HG02798 (cell line): ENCODE measurements around the gene COL23A1.

Experiments used
- ATAC-seq: cut with Tn5 transposase; IDR thresholded peaks from one replicate; pipeline ENCODE4 v1.9.1; 2021; ENCODE audit warnings: mild to moderate bottlenecking; ENCODE audit not compliant: unreplicated experiment, poor library complexity

COL23A1 gene

DNA sequence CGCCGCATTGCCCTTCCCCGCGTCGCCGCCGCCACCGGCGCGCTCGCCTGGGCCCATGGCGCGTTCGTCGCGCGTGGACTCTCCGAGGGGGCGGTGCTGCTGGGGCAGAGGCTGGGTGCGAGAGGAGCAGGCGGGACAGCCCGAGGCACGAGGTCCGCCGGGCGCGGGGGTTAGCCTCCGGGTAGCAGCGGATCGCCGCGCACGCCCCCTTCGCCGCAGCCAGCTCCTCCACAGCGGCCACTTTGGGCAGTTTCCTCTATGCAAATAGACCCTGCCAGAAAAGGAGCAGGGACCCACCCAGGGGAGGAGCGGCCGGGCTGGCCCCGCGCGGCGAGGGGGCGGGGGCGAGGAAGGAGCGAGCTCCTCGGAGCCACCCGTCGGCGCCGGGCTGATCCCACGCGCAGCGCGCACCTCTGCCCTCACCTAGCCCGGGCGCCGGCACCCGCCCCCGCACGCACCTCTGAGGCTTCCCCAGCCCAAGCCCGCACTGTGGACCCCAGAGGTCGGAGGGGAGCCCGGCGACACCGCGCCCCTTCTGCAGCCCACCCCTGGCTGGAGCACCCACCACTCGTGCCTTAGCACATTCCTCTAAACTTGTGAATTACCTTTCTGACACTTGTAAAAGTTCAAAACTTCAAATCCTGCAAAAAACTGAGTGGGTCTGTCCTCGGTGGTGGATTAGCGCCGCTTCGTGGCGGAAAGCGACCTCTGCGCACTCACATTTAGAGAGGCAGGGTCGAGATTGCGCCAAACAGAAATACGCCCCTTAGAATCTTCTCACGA lies at the start of gene COL23A1:
TSS of gene COL23A1 (minus strand) at position 253 of the 783 bp plus-strand sequence.
- ATAC-seq = no peak

DNA sequence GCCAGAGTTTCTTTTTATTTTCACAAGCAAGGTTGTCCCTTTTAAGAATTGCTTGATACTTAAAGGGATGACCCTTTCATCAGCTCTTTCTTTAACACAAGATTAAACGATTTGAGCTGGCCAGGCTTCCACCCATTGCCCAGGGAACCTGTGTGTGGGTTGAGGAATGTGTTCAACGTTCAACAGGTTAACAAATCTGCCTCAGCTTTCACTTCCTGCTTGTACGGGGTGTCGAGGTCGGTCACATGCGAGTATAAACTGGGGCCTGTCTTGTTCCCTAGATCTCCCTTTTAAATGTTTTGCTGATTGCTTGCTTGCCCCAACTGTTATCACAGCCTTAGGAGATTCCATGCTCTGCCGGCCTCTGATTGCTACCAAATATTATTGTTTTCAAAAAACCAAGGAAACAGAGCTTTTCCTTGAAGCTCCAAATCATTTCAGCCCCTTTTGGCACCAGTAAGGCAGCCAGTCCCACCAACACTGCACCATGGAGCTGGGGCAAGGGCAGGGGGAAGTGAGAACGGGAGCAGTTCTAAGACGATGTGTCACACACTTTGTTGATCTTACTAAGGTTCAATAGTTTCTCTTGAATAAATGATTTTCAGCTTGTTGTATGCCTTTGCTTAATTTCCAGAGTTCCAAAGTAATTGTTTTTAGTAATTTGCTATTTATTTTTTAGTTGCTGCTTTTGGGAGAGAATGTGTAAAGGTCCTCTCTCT lies 47.3 kb upstream of the COL23A1 start:
- no peak for ATAC-seq

DNA sequence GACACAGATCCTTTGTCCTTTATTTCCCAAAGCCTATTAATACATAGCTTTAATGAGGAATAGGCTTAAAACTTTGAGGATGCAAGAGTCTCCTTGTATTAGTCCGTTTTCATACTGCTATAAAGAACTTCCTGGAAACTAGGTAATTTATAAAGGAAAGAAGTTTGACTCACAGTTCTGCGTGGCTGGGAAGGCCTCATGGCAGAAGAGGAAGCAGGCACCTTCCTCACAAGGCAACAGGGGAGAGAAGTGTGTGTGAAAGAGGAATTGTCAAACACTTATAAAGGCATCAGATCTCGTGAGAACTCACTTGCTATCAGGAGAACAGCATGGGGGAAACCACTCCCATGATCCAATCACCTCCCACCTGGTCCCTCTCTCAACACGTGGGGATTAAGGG lies 42.1 kb upstream of the COL23A1 start:
- ATAC-seq = no peak

DNA sequence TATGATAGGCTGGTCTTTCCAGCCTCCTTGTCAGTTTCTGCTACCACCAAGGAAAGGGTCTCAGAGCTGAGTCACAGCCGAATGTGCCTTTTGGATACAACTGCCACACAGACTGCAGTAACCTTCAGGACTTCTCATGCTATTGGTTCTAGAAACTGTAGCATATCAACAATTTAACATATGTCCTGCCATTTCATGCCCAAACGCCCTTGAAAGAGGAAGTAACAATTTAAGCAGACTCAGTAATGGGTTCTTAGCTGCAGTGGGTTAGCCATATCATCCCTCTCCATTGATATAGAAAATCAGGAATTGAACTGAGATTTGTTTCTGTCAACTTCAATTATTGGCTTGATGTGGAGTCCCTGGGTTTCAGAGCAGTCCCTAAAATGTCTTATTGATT lies 40.8 kb upstream of the COL23A1 start:
- ATAC-seq = no peak

DNA sequence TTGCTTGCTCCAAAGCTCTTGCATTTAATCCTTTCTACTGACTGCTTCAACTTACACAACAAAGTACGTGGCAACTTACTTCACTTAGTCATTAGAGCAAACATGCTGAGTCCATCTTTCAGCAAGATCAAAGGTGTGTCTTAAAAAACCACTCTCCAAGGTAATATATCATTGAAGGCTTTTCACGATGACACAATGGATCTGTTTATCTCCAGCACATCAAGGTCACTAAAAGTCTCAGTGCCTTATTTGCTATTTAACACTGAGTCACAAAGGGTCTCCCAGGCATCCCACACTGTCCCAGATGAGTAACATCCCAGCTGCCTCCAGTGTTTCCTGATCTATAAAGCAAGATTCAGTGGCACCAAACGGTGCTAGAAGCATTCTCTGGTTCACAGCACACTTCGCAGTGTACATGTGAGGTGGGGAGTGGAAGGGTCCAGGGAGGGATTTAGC lies 40.3 kb upstream of the COL23A1 start:
- ATAC-seq = no peak

DNA sequence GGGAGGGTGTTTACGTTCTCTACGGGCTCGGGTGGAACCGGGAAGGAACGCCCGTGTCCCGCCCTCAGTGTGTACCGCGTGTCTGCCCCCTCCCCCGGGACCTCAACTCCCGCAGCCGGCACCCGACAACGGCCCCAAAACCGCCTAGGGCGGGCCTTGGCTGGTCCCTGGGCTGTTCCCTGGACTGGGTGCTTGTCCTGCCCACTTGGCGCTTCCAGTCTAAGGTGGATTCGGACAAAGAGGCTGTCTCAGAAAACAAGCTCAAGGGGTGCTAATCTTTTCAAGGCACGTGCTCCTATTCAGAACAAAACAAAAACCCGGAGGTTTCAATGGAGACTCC lies 37.0 kb upstream of the COL23A1 start:
- ATAC-seq = no peak

DNA sequence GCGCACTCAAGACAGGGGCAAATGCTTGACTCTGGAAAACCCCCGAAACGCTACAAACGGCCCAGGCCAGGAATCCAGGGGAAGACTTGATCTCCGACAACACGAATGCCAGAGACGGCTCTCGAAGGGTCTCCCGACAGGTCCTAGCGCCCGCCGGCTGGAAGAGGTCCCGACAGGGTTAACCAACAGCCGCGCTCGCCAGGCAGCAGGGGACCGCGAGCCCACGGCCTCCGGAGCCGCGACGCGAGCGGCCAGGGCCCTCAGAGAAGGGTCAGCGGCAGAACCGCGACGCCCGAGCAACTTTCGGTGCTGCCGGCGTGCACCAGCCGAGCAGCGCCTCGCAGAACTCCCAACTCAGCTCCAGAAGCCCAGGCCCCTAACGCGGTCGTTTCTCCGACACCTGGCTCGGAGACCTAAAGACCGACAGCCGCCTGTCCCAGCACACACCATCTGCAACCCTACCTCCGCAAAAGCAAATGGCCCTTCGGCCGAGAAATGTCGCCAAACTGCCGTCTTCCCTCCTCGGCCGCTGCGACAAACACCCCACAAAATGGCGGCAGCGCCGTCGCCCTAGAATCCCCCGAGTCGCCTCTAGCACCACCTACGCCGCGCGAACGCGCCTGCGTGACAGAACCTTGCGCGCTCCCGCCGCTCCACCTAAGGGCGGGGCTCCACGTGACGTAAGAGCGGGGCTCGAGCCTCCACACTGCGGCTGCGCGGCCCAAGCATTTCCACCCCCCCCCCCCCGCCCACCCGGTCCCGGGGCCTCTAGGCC lies 36.5 kb upstream of the COL23A1 start, which contains the start of gene CLK4:
TSS of gene CLK4 (minus strand) at position 567 of the 775 bp plus-strand sequence. CDS start 3,634 bp downstream, outside the sequence.
- ATAC-seq = peak; percentile 90

DNA sequence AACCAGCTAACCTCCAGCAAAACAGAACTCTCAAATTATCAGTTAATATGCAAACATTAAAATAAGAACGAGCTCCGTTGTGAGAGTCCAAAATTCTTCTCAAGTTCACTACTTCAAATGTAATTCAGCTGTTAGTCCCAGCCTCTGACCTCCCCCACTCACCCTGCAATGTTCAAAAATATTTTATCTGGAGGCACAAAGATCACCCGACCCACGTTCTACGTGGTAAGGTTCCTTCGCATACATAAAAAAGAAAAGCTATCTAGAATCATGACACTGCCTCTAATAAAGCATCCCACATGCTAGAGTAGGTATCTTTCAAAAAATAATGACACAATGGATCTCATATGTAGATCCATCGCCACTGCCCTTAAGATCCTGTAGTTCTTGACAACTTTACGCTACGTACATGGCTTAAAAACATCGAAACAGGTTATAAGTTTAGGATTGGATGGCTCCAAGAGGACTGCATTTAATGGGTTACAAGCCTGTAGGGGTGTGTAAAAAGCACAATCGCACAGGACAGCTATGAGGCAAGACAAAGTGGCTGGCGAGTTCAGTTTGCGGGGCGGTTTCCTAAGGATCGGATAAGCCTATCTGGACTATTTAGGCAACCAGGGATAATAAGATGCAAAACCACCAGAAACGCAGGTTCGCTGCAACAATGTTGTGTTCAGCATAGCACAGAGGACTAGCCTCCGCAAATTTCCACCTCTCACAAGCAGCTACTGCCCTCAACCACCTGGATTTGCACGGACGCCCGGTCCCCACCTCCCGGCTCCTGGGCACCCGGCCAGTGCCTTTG lies 35.7 kb upstream of the COL23A1 start:
- ATAC-seq = peak; percentile 10

DNA sequence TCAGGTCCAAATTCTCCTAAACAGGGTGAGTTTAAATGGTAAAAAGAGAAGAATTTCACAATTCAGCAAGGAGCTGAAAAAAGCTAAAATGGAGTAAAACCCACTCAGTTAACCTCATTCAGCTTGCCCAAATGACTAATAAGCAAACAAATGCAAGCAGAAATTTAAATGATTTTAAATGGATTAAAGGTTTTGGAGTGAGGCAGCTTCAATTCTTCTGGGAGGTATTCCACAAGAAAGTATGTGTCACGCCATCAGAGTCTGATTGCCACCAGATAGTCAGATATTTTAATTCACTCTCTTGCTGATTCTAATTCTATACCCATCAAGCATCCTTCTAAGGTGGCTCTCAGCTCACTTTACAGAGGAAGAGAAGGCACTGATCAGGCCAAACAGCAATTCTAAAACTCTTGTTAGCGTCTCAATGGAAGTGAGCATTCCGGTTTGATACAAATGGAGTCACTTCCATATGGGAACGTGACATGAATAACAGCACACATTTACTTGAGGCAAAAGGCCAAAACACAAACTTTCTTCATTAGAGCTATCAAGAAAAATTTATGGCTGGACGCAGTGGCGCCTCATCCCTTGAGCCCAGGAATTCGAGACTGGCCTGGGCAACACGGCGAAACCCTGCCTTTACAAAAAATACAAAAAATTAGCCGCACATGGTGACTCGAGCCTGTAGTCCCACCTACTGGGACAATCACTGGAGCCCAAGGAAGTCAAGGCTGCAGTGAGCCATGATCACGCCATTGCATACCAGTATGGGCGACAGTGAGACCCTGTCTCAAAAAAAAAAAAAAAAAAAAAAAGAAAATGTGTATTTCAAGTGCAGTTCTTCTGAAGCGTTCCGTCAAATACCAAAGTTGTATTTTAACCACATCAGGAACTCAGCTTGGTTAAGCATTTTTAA lies 34.7 kb upstream of the COL23A1 start:
- ATAC-seq = no peak

DNA sequence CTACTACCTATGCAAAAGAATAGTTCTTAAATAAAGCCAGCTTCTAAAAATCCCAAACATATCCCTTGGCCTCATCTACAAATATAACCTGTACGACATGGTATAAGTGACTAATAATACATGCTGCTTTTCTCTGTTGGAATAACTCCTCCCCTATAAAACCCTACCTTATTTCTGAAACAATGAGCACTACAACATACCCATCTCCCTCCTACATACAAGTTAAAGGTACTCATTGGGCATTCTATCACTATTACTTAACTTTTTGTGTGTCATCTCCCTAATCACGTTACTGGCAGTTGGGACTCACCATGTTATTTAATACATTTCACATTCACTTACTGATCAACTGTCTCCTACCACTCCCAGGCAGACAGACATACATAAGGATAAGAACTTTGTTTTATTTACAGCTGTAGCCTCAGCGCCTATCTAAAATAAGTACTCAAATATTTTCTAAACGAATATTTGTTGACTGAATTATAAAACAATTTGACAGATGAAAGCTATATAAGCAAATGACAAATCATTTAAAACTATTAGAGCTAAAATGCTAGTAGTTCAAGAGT lies 32.6 kb upstream of the COL23A1 start:
- no peak for ATAC-seq

DNA sequence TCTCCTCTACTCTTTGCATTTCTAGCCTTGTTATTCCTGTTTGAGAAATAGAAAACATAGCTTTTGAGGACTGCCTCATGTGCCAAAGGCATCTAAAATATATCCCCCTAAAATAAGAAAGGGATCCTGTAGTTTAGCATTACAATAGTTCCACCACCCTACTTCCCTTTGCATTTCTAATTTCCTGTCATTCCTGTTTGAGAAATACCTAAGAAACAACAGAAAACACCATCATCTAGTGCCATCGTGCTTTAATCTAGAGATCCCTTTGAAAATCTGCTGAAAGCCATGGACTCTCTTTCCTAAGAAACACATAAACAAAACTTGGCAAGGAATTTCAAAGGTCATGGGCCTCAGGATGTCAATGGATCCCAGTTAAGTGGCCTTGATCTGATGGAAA lies 29.2 kb upstream of the COL23A1 start:
- no peak for ATAC-seq

DNA sequence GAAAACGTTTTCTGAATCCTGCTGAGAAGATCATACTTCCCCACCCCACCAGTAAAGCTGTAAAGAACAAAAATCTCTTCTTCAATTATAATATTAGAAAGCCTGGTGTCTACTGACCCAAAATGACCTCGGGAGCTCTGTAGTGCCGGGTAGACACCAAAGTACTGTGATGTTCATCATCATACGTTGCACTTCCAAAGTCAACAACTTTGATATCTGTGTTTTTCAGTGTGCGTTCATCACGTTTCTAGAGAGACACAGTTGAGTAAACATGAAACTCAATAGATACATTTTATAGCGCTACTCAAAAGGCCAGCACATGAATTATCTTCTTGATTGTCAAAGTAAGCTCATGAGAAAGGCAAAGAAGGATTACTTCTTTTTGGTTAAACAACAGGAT lies 22.1 kb upstream of the COL23A1 start:
- ATAC-seq = no peak

DNA sequence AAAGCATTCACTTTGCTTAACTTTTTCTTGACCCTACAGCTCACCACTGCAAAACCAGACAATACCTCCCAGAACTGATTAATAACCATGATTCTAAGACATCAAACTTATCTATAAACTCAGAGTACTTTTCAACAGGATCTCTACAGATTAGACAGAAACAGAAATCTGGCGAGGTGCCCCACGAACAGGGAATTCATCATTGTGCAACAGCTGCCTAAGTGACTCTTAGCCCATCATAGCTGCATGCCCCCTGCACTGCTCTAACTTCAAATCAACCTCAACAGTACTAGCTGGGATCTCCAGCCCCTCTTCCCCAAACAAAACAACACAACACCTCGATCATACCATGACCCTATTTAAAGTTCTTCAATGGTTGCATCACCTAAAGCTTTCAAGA lies 16.1 kb upstream of the COL23A1 start:
- no peak for ATAC-seq

DNA sequence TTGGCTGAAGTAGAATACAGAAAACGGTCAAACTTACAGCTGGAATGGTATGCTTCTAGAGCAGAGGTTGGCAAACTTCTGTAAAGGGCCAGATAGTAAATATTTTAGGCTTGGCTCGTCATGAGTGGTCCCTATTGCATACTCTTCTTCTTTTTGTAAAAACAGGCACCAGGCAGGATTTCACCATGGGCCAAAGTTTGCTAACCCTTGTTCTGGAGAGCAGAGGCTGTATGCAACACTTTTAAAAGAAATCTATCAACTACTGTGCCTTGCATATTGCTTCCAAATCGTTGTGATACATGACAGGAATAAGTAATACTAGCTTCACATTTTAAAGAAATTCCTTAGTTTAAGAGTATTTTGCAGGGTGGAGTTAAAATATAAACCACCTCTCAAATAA lies 15.6 kb upstream of the COL23A1 start:
- ATAC-seq = no peak

DNA sequence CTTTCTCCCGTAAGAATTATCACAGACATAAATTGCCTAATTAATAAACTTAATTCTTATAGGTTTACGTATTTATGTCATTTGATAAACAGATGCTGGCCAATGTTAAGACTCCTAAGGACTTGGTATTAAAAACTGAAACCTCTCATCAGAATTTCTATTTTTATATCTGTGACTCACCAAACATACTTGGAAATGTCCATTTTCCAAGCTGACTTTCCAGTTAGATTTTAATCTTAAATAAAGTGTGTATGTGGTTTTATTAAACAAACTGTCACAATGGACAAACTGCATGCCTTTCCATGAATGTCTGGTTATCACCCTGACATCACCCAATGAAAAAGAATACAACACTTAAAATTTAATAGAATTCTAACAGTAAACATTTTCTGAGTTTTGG lies 12.6 kb upstream of the COL23A1 start:
- ATAC-seq = no peak

DNA sequence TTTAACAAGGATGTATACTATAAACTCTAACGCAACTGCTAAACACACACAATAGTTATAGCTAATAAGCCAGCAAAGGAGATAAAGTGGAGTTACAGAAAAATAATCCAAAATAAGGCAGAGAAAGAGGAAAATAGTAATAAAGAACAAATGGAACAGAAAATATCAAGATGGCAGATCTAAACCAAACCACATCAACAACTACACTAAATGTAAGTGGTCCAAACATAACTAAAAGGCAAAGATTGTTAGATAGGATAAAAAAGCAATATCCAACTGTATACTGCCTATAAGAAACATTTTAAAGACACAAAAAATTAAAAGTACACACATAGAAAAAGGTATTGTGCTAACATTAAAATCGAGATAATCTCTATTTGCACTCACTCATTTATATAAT lies 5.6 kb upstream of the COL23A1 start:
- no peak for ATAC-seq

DNA sequence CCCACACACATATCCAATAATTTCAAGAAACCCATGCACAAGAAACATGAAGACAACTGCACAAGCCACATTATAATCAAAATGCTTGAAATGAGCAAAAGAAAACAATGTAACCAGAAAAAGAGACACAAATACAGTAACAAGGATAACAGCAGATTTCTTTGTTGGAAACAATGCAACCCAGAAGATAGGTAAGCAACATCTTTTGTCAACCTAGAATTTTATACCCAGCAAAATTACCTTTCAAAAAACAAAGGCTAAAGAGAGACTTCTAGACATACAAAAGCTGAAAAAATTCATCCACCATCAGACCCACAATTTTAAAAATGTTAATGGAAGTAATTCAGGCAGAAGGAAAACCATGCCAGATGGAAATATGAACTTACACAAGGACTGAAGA lies 5.0 kb upstream of the COL23A1 start:
- no peak for ATAC-seq

DNA sequence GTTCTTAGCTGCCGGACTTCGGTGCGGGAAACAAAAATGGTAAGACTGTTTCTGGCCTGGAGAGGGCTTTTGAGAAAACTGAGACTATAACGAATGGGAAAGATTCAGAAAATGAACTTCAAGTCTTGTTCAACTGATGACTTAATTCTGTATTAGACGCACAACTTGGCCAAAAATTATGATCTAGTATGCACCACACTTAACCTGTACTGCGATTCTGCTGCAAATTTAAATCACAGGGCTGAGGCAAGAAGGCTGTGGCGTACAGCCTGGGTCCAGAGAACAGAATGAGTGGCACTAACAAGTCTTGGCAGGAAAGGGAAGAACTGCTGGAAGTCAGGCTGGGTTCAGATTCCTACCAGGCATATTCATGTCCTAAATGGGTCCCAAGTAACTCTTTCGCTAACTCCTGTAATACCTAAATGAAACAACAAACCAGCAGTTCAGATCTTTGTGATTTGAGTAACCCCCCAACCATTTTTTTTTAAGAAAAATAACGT lies 781 bp upstream of the COL23A1 start:
- ATAC-seq = no peak
